ENCODE data around the gene C14orf119.

DNA sequence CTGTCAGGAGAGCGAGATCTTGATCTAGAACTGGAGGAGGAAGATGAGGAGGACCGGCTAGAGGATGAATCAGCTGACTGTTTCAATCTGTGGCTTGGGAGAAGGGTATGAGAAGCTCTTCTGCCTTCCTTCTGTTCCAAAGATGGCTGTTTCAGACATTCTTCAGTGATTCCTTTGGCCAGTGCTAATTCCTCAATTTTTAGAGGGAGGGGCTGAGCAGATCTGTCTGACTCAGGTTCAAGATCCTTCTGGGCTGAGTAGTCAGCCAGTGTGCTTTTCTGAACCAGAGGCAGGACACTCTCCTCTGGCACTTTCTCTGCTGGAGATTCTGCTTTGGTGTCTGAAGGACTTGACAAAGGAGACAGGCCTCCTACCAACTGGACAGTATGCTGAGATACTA, 15.6 kb upstream of the C14orf119 start:
- TF ChIP-seq EP300 (IDR thresholded peaks at IDR 0.05) (no peak), POLR2AphosphoS5 (IDR thresholded peaks at IDR 0.05) (no peak)

Data from stomach (tissue), 4 donors.